DND-41 (cell line): ENCODE measurements around the gene ADCK2.

Experiments
- ATAC-seq: fragments of 200-7000 bp; cut with Tn5 transposase; 3 replicates; pipeline ENCODE4 v1.9.1; 2021; ENCODE audit warnings: low read depth; ENCODE audit not compliant: insufficient read depth
- DNase-seq: peaks from one replicate; pipeline ENCODE4 v3.0.0-alpha.2; 2020
- H2AFZ ChIP-seq: 2 replicates; pipeline ENCODE4 v1.6.0; 2012; ENCODE audit warnings: low read depth, low read length
- H3K27ac ChIP-seq: 2 replicates; pipeline ENCODE4 v1.5.1; 2012; ENCODE audit warnings: low read length, inconsistent platforms
- H3K27me3 ChIP-seq: fragments of 200-600 bp; sonication (generic); 2 replicates; pipeline ENCODE4 v1.6.0; 2012; ENCODE audit warnings: low read length, mild to moderate bottlenecking, inconsistent platforms; ENCODE audit not compliant: insufficient read depth, poor library complexity
- H3K36me3 ChIP-seq: 2 replicates; pipeline ENCODE4 v1.5.1; 2012; ENCODE audit warnings: low read length, inconsistent platforms; ENCODE audit not compliant: insufficient read depth
- H3K4me1 ChIP-seq: 2 replicates; pipeline ENCODE4 v1.5.1; 2012; ENCODE audit warnings: mild to moderate bottlenecking, low read length; ENCODE audit not compliant: insufficient read depth
- H3K4me2 ChIP-seq: 2 replicates; pipeline ENCODE4 v1.6.0; 2012; ENCODE audit warnings: mild to moderate bottlenecking, moderate library complexity, low read length, inconsistent platforms; ENCODE audit not compliant: insufficient read depth
- H3K4me3 ChIP-seq, 2 experiments: fragments of 200-600 bp in 1 of 2; shearing (Covaris generic) in 1 of 2; 2 replicates each; pipeline ENCODE4 v1.5.1; 2012 to 2016; ENCODE audit warnings: inconsistent platforms in 2 of 2, low read length in 2 of 2, mild to moderate bottlenecking in 2 of 2, low read depth in 1 of 2, moderate library complexity in 1 of 2
- H3K79me2 ChIP-seq: 2 replicates; pipeline ENCODE4 v1.6.0; 2012; ENCODE audit warnings: low read length, inconsistent platforms; ENCODE audit not compliant: insufficient read depth
- H3K9ac ChIP-seq: 2 replicates; pipeline ENCODE4 v1.6.0; 2012; ENCODE audit warnings: low read depth, mild to moderate bottlenecking, inconsistent platforms, low read length, moderate library complexity
- H3K9me3 ChIP-seq: 2 replicates; pipeline ENCODE4 v1.5.1; 2012; ENCODE audit warnings: low read length, moderate library complexity, mild to moderate bottlenecking, inconsistent platforms; ENCODE audit not compliant: insufficient read depth, severe bottlenecking
- H4K20me1 ChIP-seq: 2 replicates; pipeline ENCODE4 v1.6.0; 2012; ENCODE audit warnings: low read length; ENCODE audit not compliant: insufficient read depth
- EZH2 ChIP-seq: IDR thresholded peaks from 3 replicates; pipeline ENCODE4 v1.6.1; 2012; ENCODE audit warnings: borderline replicate concordance, low read depth, mild to moderate bottlenecking, moderate library complexity, low read length, inconsistent platforms; ENCODE audit not compliant: severe bottlenecking
- TF ChIP-seq, protein P1 (sequence below): IDR thresholded peaks from 2 replicates; pipeline ENCODE4 v1.5.1; 2012; ENCODE audit warnings: borderline replicate concordance, low read length, moderate library complexity, mild to moderate bottlenecking; ENCODE audit not compliant: poor library complexity, severe bottlenecking; ENCODE audit errors: extremely low read depth

Gene ADCK2

DNA sequence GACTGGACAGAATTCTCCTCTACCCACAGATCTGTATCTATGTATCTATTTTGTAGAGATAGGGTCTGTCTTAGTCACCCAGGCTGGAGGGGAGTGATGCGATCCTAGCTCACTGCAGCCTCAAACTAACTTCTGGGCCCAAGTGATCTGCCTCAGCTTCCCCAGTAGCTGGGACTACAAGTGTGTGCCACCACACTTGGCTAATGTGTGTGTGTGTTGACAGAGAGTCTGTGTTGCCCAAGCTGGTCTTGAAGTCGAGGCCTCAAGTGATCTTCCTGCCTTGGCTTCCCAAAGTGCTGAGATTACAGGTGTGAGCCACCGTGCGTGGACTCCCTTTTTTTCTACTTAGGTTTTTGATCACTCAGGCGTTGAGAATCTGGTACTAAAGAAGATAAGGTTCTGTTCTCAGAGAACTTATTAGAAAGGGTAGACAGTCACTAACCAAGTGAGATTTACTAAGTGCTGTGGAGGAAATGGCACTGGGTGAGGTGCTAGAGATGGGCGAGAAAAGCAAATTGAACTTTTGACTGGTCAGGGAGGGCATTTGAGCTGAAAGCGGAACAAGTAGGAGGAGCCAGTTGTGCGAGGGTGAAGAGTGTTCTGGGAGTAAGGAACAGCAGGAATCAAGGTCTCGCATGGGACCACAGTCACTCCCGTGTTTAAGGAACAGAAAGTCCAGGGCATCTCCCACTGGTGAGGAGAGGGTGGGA is 41.7 kb downstream of the ADCK2 start:
- Histone ChIP-seq H3K4me2 (no peak overlapping the region), H3K4me3 (no peak overlapping the region), H3K9ac (no peak overlapping the region), H3K79me2 (no peaks in the 10 kb centered on the region), H3K36me3 (peaks cover 4% of the 10 kb centered on the region; the same call in 1 of the 2 replicates), H3K9me3 (no peaks in the 10 kb centered on the region), H3K4me1 (no peaks in the 10 kb centered on the region), H4K20me1 (no peaks in the 10 kb centered on the region), H3K27me3 (no peaks in the 10 kb centered on the region), H2AFZ (no peak overlapping the region), H3K27ac (no peak overlapping the region)
- DNase-seq: no peak
- TF ChIP-seq, protein P1, sequence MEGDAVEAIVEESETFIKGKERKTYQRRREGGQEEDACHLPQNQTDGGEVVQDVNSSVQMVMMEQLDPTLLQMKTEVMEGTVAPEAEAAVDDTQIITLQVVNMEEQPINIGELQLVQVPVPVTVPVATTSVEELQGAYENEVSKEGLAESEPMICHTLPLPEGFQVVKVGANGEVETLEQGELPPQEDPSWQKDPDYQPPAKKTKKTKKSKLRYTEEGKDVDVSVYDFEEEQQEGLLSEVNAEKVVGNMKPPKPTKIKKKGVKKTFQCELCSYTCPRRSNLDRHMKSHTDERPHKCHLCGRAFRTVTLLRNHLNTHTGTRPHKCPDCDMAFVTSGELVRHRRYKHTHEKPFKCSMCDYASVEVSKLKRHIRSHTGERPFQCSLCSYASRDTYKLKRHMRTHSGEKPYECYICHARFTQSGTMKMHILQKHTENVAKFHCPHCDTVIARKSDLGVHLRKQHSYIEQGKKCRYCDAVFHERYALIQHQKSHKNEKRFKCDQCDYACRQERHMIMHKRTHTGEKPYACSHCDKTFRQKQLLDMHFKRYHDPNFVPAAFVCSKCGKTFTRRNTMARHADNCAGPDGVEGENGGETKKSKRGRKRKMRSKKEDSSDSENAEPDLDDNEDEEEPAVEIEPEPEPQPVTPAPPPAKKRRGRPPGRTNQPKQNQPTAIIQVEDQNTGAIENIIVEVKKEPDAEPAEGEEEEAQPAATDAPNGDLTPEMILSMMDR: no peak
- no peak for TF ChIP-seq EZH2
- ATAC-seq: no peak

DNA sequence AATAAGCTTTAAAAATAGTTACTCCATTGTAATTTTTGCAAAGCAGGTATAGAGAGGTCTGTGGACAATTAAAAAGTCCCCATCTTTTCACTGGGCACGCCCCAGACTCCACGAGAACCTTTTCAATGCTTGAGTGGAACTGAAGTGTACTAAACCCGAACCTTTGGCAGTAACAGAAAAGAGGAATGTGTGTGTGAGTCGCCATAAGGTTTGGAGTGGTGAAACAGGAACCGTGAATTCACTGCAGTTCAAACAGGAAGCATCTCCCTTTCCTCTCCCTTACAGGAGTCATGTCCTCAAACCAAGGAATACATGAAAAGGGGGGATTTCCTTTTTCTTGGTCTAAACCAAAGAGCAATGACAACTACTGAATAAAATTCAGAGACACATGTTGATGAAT is 47.0 kb downstream of the ADCK2 start:
- H3K4me2 ChIP-seq: no peak overlapping the region
- no peak overlapping the region for H3K27ac ChIP-seq
- H3K27me3 ChIP-seq: no peaks in the 10 kb centered on the region
- DNase-seq (no peak), ATAC-seq (no peak)
- H3K4me1 ChIP-seq: no peaks in the 10 kb centered on the region
- no peaks in the 10 kb centered on the region for H3K9me3 ChIP-seq
- peaks cover 5% of the 10 kb centered on the region; the same call in 1 of the 2 replicates for H3K36me3 ChIP-seq
- no peak overlapping the region for H3K9ac ChIP-seq
- H4K20me1 ChIP-seq: no peaks in the 10 kb centered on the region
- no peaks in the 10 kb centered on the region for H3K79me2 ChIP-seq
- H3K4me3 ChIP-seq: no peak overlapping the region
- TF ChIP-seq, protein P1: no peak
- no peak overlapping the region for H2AFZ ChIP-seq

DNA sequence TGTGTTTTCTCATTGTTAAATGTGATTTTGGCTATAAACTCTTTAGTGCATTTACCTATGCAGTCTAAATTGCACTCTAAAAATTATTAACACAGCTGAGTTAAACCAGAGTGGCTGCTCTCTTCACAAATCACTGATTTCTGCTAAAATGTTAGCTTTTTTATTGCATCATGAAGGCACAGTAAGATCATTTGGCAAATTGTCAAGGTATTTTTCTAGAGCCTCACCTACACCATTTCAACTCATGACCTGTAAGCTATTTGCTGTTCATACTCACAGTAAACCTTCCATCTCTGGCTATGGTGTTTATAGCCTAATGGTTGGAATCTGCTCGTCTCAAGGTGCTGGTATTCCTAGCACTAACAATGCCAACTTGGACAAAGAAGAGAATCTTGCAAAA is 49.5 kb downstream of the ADCK2 start:
- H3K79me2 ChIP-seq: no peaks in the 10 kb centered on the region
- TF ChIP-seq EZH2: no peak
- TF ChIP-seq, protein P1: no peak
- no peak overlapping the region for H3K4me3 ChIP-seq
- H2AFZ ChIP-seq: no peak overlapping the region
- H3K36me3 ChIP-seq: peaks cover 14% of the 10 kb centered on the region
- no peak overlapping the region for H3K9ac ChIP-seq
- H3K27ac ChIP-seq: no peak overlapping the region
- no peaks in the 10 kb centered on the region for H3K27me3 ChIP-seq
- H3K4me1 ChIP-seq: no peaks in the 10 kb centered on the region
- H3K4me2 ChIP-seq: no peak overlapping the region
- DNase-seq (no peak), ATAC-seq (no peak)
- no peaks in the 10 kb centered on the region for H4K20me1 ChIP-seq
- H3K9me3 ChIP-seq: no peaks in the 10 kb centered on the region
